Hematopoietic multipotent progenitor cell treated with erythropoietin and hydrocortisone succinate and interleukin-3 and kit ligand, for 17 days (in vitro differentiated cells): ENCODE results near the gene TCHH.
"Not testable (repeated sequence)": the region's sequence is repeated elsewhere in the genome, so short reads cannot be mapped to it uniquely, and the experiment has no call there.

Experiments used
- DNase-seq: peaks from one replicate; pipeline ENCODE4 v3.0.0-alpha.2; 2015; ENCODE audit warnings: low spot score

TCHH gene

DNA sequence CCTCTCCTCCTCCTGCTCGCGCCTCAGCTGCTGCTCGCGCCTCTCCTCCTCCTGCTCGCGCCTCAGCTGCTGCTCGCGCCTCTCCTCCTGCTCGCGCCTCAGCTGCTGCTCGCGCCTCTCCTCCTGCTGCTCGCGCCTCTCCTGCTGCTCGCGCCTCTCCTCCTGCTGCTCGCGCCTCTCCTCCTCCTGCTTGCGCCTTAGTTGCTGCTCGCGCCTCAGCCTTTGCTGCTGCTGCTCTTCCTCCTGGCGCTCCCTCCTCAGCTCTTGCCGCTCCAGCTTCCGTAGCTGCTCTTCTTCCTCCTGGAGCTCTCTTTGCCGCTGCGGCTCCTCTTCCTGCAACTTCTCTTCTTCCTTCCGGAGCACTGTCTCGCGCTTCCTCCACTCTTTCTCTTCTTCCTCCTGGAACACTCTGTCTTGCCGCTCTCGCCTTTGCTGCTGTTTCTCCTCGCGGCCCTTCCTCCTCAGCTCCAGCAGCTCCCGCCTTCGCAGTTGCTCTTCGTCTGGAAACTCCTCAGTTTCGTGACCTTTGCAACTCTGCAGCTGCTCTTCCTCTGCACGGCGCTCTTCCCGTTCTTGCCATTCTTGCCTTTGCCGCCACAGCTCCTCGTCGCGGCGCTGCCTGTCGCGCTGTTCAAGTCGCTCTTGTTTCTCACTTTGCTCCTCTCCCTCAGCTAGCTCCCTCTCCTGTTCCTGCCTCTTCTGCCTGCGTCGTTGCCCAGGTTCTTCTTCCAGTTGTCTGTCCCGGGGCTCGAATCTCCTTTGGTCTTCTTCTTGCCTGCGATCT is 3.0 kb downstream of the TCHH start:
- DNase-seq, result no peak

DNA sequence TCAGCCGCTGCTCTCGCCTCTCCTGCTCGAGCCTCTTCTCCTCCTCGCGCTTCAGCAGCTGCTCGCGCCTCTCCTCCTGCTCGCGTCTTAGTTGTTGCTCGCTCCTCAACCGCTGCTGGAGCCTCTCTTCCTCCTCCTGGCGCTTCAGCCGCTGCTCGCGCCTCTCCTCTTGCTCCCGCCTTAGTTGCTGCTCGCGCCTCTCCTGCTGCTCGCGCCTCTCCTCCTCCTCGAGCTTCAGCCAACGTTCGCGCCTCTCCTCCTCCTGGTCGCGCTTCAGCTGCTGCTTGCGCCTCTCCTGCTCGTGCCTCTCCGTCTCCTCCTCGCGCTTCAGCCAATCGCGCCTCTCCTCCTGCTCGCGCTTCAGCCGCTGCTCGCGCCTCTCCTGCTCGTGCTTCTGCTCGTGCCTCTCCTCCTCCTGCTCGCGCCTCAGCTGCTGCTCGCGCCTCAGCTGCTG is 3.7 kb downstream of the TCHH start:
- no peak for DNase-seq

DNA sequence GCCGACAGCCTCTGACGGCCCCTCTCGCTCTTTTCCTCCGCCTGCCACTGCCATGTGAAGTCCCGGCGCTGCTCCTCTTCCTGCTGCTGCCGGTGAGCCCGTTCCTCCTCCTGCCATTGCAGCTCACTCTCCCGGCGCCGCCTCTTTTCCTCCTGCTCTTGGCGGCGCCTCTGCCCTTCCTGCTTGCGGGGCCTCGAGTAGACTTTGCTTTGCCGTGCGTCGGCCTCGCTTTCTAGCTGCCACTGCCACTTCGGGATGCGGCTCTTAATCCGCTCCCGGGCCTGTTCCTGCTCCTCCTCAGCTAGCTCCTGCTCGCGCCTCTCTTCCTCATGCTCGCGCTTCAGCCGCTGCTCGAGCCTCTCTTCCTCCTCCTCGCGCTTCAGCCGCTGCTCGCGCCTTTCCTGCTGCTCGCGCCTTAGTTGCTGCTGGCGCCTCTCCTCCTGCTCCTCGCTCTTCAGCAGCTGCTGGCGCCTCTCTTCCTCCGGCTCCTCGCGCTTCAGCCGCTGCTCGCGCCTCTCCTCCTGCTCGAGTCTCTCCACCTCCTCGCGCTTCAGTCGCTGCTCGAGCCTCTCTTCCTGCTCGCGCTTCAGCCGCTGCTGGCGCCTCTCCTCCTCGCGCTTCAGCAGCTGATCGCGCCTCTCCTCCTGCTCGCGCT is 4.3 kb downstream of the TCHH start:
- DNase-seq, result no peak

DNA sequence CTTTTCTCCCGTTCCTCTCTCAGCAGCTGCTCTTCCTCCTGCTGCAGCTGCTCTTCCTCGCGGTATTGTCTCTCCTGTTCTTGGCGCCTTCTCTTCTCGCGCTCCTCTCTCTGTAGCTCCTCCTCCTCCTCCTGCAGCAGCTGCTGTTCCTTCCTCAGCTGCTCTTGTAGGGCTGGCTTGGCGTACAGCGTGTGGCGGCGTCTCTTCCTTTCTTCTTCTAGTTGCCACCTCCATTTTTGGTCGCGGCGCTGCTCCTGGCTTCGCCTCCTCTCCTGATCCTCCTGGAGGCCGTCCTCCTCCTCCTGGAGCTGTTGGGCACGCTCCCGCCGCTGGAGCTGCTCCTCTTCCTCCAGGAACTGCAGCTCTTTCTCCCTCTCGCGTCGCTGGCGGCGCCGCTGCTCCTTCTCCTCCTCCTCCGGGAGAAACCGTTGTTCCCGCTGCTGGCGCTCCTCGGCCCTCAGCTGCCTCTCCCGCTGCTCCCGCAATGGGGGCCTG is 4.8 kb downstream of the TCHH start:
- DNase-seq, result no peak

DNA sequence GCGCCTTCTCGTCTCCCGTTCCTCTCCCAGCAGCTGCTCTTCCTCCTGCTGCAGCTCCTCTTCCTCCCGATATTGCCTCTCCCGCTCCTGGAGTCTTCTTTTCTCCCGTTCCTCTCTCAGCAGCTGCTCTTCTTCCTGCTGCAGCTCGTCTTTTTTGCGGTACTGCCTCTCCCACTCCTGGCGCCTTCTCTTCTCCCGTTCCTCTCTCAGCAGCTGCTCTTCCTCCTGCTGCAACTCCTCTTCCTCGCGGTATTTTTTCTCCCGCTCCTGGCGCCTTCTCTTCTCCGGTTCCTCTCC is 5.3 kb downstream of the TCHH start:
- DNase-seq, result no peak

DNA sequence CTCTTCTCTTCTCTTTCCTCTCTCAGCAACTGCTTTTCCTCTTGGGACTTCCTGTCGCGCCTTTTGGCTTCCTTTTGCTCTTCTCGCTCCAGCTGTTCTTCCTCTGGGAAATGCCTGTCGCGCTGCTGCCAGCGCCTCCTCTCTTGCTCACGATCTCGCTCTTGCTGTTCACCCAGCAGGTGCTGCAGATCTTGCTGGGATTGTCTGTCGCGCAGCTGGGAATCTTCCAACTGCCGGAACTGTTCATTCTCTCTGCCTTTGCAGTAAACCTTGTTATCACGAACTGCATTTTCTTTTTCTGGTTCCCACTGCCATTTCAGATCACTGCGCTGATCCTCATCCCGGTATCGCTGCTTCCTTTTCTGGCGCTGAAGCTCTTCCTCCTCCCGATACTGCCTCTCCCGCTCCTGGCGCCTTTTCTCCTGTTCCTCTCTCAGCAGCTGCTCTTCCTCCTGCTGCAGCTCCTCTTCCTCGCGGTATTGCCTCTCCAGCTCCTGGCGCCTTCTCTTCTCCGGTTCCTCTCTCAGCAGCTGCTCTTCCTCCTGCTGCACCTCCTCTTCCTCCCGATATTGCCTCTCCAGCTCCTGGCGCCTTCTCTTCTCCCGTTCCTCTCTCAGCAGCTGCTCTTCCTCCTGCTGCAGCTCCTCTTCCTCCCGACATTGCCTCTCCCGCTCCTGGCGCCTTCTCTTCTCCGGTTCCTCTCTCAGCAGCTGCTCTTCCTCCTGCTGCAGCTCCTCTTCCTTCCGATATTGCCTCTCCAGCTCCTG is 5.8 kb downstream of the TCHH start:
- no peak for DNase-seq

DNA sequence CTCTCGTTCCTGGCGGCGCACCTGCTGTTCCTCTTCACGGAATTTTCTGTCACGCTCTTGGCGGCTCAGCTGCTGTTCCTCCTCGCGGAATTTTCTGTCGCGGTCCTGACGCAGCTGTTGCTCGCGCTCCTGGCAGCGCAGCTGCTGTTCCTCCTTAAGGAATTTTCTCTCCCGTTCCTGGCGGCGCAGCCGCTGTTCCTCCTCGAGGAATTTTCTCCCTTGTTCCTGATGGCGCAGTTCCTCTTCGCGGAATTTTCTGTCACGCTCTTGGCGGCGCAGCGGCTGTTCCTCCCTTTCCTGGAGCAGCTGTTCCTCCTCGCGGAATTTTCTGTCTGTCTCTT is 6.4 kb downstream of the TCHH start:
- DNase-seq, result no peak

DNA sequence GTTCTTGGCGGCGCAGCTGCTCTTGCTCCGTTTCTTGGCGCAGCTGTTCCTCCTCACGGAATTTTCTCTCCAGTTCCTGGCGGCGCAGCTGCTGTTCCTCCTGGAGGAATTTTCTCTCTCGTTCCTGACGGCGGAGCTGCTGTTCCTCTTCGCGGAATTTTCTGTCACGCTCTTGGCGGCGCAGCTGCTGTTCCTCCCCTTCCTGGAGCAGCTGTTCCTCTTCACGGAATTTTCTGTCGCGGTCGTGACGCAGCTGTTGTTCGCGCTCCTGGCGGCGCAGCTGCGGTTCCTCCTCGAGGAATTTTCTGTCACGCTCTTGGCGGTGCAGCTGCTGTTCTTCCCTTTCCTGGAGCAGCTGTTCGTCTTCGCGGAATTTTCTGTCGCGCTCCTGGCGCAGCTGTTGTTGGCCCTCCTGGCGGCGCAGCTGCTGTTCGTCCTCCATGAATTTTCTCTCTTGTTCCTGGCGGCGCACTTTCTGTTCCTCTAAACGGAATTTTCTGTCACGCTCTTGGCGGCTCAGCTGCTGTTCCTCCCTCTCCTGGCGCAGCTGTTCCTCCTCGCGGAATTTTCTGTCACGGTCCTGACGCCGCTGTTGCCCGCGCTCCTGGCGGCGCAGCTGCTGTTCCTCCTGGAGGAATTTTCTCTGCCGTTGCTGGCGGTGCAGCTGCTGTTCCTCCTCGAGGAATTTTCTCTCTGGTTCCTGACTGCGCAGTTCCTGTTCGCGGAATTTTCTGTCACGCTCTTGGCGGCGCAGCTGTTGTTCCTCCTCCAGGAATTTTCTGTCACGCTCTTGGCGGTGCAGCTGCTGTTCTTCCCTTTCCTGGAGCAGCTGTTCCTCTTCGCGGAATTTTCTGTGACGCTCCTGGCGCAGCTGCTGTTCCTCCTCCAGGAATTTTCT is 7.0 kb downstream of the TCHH start:
- no peak for DNase-seq

DNA sequence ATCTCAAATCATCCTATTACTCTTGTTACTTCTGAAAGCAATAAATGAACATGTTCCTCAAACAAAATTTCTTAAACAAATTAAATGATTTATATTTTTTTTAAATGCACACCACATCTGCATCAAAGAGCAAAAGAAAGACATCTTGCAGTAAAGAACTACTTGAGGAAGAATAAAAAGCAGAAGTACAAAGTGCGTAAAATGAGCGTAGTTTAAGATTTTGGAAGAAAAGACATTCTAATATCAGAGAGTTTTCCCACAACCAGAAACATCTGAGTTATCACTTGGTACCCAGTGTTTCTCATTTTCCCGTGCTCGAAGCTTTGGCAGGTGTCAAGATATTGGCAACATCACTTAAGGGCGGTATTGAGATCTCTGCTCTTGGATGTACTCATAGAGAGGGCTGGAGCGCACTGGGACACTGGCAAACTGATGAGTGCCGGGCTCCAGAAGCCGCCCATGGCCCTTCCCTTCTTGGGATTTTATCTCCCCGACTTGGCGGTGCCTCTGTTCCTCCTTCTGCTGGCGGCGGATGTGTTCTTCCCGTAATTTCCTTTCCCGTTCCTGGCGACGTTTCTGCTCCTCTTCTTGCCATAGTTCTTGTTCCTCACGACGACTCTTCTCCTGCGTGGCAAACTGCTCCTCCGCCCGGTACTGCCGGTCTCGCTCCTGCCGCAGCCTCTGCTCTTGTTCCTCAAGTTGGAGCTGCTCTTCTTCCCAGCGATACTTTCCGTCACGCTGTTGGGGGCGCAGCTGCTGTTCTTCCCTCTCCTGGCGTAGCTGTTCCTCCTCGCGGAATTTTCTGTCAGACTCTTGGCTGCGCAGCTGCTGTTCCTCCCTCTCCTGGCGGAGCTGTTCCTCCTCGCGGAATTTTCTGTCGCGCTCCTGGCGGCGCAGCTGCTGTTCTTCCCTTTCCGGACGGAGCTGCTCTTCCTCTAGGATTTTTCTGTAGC is 7.9 kb downstream of the TCHH start:
- DNase-seq, result no peak

DNA sequence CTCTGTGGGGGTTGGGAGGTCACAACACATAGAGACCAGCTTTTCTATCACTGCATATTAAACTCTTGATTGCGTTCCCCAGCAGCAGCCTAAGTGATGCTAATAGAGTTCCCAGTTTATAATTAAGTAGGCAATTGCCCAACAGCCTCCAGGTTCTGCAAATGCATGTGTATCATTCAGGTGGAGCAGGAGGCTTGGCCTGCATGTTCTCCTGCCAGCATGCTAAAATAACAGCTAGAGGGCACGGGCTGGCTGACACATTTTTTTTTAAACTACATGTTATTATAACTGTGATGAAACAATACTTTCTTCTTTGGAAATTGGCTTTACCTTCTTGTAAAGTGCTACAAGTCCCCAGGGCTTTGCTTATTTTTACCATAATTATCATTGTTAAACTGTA is 10.4 kb downstream of the TCHH start:
- no peak for DNase-seq

DNA sequence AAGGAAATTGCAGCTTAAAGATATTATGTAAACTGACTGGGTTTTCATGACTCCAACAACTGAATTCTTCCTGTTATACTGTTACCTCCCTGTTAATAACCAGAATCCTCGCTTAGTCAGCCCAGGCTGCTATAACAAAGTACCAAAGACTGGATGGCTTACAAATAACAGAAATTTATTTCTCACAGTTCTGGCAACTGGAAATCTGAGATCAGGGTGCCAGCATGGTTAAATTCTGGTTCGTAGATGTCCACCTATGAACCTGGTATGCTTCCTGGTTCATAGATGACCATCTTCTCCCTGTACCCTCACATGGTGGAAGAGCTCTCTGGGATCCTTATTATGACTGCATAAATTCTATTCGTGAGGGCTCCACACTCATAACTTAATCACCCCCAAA is 18.3 kb downstream of the TCHH start:
- DNase-seq, result no peak

DNA sequence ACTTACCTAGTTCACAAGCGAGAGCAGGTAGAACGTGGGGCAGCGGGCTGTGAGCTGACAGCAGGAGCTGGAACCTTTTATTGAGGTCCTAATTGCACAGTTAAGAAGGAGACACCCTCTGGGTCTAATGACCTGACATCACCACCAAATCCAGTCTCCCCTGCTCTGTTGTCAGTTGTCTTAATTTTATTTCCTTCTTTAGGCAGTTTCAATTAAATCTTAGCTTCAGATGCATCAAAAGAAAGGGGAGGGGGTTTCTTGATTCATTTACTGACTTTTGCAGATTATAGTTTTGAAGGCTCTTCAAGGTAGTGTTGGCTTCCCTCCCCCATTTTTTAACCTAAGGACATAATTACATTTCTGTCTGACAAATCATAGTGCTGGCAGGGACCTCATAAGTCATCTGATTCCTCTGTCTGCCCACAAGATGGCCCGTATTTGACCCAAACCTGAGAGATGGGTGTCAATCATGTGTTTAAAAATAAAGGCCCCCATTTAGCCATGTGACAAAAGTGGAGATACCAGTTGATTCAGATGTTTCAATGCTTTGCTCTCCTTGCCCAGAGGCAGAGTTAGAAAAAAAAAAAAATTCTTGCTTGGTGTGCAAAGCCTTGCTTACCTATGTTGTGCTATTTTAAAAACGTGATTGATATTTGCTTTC is 26.1 kb downstream of the TCHH start, which contains the start of gene TCHHL1:
Gene TCHHL1 (minus strand): TSS at position 51 of the 661 bp plus-strand sequence. CDS start 921 bp downstream, outside the sequence.
- no peak for DNase-seq

DNA sequence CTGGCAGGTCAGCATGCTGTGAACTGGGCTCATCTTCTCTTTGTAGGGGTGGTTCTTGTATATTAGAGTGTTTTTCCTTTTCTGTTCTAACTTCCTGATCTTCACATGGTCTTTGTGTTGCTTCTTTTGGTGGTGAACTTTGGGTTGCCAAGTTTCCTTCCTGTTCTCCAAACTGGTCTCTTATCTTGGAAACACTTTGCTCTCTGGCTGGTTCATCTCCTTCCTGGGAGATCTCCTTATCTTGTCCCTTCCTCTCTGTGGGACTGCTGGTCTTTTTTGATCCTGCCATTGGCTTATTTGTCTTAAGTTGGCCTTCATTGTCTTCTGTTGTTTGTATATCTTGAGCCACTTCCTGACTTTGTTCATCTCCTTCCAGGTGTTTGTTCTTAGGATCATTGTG is 28.5 kb downstream of the TCHH start:
- no peak for DNase-seq

DNA sequence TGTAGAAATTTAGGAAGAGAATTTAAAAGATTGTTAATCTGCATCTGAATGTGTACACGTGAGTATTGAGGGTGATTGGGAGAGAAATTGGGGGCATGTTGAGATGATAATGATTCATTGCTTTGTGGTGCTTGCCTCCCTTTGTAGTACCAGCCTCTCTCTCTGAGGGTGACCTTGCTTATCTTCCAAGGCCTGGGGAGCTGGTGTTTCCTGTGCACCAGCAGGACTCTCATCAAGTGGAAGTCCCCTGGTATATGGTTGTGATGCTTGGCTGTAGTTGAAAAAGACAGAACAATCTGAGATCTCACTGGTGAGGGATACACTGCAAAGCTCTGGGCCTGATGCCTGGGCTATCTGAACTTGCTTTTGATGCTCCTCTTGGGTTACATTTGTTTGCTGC is 30.4 kb downstream of the TCHH start:
- DNase-seq, result no peak

DNA sequence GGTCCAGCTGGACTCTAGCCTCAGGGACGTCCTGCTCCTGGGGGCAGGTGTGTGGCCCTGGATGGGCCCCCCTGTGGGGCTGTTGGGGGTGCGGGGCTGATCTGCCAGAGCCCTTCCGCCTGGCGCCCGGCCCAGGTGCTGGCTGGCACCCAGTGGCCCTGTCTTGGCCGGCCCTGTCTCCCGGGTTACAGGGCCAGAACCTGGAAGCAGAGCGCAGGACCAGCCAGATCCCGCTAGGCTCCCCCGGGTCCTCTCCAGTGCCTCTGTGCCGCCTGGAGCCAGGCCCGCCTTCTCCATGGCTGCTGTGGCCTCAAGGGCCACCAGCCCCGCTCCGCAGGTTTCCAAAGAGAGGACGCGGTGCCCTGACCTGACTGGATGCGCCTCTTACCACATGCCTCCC is 34.2 kb downstream of the TCHH start:
- not testable (repeated sequence) for DNase-seq

DNA sequence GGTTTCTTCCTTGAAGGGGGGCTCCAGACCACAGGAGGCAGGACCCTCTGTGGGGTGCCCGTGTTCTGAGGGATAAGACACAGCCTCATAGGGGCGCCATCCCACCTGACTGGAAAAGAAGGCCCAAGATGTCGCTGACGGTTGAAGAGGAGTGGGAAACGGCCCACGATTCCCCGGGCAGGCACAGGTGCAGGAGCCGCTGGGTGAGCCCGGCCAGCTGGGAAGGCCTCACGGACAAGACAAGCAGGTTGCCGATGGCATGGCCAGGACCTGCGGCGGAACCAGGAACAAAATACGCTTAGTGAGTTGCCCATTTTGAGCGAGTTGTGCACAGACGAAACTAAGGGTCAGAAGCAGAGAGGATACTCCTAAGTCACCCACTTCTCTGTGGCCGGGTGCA is 34.8 kb downstream of the TCHH start:
- not testable (repeated sequence) for DNase-seq

DNA sequence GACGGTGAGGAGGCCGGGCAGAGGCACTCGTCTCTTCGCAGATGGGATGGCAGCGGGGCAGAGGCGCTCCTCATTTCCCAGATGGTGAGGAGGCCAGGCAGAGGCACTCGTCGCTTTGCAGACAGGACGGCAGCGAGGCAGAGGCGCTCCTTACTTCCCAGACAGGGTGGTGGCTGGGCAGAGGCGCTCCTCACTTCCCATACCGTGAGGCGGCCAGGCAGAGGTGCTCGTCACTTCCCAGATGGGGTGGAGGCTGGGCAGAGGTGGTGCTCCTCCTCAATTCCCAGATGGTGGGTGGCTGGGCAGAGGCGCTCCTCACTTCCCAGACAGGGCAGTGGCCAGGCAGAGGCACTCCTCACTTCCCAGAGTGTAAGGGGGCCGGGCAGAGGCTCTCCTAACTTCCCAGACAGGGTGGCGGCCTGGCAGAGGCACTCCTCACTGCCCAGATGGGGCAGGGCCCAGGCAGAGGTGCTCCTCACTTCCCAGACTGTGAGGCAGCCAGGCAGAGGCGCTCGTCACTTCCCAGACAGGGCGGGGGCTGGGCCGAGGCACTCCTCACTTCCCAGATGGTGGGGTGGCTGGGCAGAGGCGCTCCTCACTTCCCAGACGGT is 36.3 kb downstream of the TCHH start:
- no peak for DNase-seq

DNA sequence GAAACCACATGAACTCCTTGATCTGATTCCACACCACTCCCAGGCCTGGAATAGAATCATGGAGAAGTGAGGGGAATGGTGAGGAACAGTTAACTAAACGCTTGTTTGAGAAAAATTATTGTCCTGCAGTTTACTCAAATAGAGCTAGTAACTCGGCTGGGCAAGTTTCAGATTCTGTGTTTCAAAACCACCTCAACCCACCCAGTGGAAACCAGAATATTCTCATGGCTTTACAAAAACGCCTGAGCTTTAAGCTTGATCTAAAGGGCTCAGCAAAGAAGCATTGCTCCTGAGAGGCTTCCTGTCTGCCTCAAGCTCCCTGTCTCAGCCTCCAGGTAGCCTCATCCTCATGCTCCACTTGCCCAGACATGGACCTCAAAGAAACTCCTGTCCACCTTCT is 42.9 kb downstream of the TCHH start:
- DNase-seq, result no peak

DNA sequence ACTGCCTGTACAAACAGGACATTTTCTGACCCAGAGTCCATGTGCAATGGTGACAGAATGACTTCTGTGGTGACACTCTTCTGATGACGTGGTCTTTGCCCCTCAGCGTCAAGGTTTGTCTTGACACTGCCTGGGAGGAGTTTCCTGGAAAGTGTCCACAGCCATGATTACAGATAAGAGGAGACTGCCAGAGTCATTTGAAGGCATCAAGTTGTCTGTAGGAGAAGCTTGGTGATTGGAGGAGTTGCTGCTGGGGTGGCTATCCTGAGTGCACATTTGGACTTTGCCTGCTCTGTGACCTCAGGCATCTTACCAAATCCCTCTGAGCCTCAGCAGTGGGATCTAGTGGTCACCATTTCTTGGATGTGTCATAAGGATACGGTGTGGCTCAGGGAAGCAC is 44.1 kb downstream of the TCHH start:
- DNase-seq, result no peak

DNA sequence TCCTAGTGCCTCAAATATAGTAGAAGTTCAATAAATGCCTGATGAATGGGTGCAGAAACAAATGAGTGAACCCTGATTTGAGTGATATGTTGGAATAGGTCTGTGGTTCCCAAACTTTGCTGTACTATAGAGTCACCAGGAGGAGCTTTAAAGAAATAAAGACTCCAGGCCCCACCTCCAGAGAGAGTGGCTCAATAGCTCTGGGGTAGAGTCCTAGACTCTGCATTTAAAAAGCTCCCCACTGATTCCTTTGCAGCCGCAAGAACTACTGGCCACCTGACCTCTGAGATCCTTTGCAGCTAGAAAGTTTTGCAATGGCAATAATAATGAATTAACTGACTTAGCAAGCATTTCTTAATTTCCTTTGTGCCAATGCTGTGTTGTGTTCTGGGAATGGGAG is 47.3 kb downstream of the TCHH start:
- DNase-seq, result no peak
